ENCODE results near the gene POC1A.

- TF ChIP-seq POLR2AphosphoS5 (IDR thresholded peaks at IDR 0.05; ENCODE audit: low read depth, low read length) = no peak
- no peak for TF ChIP-seq POLR2A (IDR thresholded peaks at IDR 0.05; ENCODE audit: low read depth, low read length)
- no peak for TF ChIP-seq TAF1 (IDR thresholded peaks at IDR 0.05; ENCODE audit: borderline replicate concordance, low read depth, low read length)
Observed at GRCh38 chr3:52095990-52096775, 58.0 kb downstream of the POC1A start.

All from GM12892 (cell line).